Measurements from ENCODE around the gene RNF7. TPM values are rescaled to one million over a fixed set of nuclear protein-coding genes. Genes with fewer than 3 reads are reported as not detected.

RNF7 gene
- total RNA-seq, 1 donor, result 48.1 TPM

DNA sequence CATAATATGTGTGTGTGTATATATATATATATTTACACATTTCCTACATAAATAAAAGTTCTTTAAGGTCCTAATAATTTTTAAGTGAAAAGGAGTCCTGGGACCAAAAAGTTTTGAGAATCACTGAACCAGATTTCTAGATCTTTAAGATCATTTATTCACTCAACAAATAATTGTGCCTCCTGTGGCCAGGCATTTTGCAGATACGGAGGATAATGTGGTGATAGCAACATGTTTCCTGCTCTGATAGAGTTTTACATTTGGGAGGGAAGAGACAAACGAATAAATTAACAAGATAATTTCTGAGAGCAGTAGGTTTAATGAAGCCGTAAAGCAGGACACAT is 448 bp upstream of the RNF7 start:
- Histone ChIP-seq H3K4me3 (ENCODE audit: insufficient read depth, low read length) (peak overlapping the region; percentile 93), H3K4me1 (ENCODE audit: insufficient read depth, low read length) (peaks cover 20% of the 10 kb centered on the region), H3K27me3 (ENCODE audit: insufficient read depth, low read length) (no peaks in the 10 kb centered on the region), H4K20me1 (ENCODE audit: insufficient read depth, low read length) (peaks cover 14% of the 10 kb centered on the region), H3K9me3 (ENCODE audit: low read depth, low read length) (no peaks in the 10 kb centered on the region), H3K79me2 (ENCODE audit: insufficient read depth, low read length) (peaks cover 44% of the 10 kb centered on the region), H3K36me3 (ENCODE audit: insufficient read depth, low read length) (peaks cover 3% of the 10 kb centered on the region), H3K4me2 (ENCODE audit: insufficient read depth, low read length) (peak overlapping the region; percentile 85), H3K27ac (ENCODE audit: low read depth, low read length) (peak overlapping the region; percentile 93), H2AFZ (ENCODE audit: low read length) (peak overlapping the region; percentile 94)
- TF ChIP-seq, protein P1, sequence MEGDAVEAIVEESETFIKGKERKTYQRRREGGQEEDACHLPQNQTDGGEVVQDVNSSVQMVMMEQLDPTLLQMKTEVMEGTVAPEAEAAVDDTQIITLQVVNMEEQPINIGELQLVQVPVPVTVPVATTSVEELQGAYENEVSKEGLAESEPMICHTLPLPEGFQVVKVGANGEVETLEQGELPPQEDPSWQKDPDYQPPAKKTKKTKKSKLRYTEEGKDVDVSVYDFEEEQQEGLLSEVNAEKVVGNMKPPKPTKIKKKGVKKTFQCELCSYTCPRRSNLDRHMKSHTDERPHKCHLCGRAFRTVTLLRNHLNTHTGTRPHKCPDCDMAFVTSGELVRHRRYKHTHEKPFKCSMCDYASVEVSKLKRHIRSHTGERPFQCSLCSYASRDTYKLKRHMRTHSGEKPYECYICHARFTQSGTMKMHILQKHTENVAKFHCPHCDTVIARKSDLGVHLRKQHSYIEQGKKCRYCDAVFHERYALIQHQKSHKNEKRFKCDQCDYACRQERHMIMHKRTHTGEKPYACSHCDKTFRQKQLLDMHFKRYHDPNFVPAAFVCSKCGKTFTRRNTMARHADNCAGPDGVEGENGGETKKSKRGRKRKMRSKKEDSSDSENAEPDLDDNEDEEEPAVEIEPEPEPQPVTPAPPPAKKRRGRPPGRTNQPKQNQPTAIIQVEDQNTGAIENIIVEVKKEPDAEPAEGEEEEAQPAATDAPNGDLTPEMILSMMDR (IDR thresholded peaks at IDR 0.05; ENCODE audit: extremely low read depth, low read depth, low read length), result no peak
- DNase-seq (ENCODE audit: insufficient read length, low spot score, missing footprints), result no peak

DNA sequence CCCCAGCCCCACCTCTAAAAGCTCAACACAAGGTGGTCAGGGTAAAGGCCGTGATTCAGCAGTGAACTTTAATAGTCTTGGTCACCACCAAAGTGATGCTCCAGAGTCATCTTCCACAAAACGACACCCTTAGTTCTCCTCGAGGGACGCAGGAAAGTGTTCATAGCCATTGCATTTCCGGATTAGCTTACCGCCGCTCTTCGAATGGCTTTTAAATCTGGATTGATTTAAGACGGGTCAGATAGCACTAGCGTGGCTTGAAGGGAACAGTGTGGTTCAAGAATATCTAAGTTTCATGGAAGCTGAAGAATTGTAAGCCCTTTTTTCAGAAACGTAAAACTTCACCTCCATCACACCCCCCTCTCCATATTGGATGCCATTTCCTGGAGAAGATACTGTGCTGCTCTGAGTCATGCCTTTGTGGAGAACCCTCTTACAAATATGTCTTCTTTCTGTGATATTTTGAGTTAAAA is 829 bp downstream of the RNF7 start:
- H3K4me3 ChIP-seq (ENCODE audit: insufficient read depth, low read length), result peak overlapping the region; percentile 93
- peaks cover 9% of the 10 kb centered on the region for H3K36me3 ChIP-seq (ENCODE audit: insufficient read depth, low read length)
- H2AFZ ChIP-seq (ENCODE audit: low read length), result peak overlapping the region; percentile 98
- no peaks in the 10 kb centered on the region for H3K9me3 ChIP-seq (ENCODE audit: low read depth, low read length)
- H3K27ac ChIP-seq (ENCODE audit: low read depth, low read length), result peak overlapping the region; percentile 93
- H3K79me2 ChIP-seq (ENCODE audit: insufficient read depth, low read length), result peaks cover 56% of the 10 kb centered on the region
- no peaks in the 10 kb centered on the region for H3K27me3 ChIP-seq (ENCODE audit: insufficient read depth, low read length)
- TF ChIP-seq, protein P1 (IDR thresholded peaks at IDR 0.05; ENCODE audit: extremely low read depth, low read depth, low read length), result no peak
- H3K4me1 ChIP-seq (ENCODE audit: insufficient read depth, low read length), result peaks cover 20% of the 10 kb centered on the region
- DNase-seq (ENCODE audit: insufficient read length, low spot score, missing footprints), result no peak
- H3K4me2 ChIP-seq (ENCODE audit: insufficient read depth, low read length), result peak overlapping the region; percentile 82
- peaks cover 20% of the 10 kb centered on the region for H4K20me1 ChIP-seq (ENCODE audit: insufficient read depth, low read length)

DNA sequence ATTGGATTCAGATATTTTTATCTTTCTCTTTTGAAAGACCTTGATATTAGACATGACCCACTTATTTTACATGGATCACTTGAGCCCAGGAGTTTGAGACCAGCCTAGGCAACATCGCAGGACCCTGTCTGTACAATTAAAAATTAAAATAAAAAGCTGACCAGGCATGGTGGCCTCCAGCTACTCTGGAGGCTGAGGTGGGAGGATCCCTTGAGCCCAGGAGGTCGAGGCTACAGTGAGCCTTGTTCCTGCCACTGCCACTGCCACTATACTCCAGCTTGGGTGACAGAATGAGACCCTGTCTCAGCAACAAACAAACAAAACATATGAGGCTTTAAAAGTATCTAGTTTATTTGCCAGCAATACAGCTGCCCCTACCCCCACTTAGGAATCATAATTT is 1.6 kb downstream of the RNF7 start:
- no peak for DNase-seq (ENCODE audit: insufficient read length, low spot score, missing footprints)

DNA sequence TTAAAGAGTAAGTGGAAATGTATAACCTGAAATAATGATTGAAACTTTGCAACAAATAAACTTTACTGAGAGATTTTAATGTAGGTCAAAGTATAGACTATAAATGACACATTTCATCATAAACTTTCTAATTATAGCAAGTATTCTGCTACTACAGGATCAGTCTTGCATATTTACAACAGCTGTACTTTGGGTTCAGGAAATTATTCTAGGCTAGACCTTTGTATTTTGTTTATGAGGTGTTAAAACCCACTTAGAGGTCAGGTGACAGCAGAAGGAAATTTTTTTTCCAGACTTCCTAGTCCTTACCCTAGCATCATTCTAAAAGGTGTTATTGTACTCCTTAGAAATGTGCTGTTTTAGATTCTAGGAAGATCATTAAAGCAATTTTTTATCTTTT is 2.3 kb downstream of the RNF7 start:
- no peaks in the 10 kb centered on the region for H3K27me3 ChIP-seq (ENCODE audit: insufficient read depth, low read length)
- no peak for DNase-seq (ENCODE audit: insufficient read length, low spot score, missing footprints)
- H3K79me2 ChIP-seq (ENCODE audit: insufficient read depth, low read length), result peaks cover 68% of the 10 kb centered on the region
- H2AFZ ChIP-seq (ENCODE audit: low read length), result no peak overlapping the region
- TF ChIP-seq, protein P1 (IDR thresholded peaks at IDR 0.05; ENCODE audit: extremely low read depth, low read depth, low read length), result no peak
- peaks cover 20% of the 10 kb centered on the region for H3K36me3 ChIP-seq (ENCODE audit: insufficient read depth, low read length)
- peak overlapping the region; percentile 82 for H3K4me2 ChIP-seq (ENCODE audit: insufficient read depth, low read length)
- H3K27ac ChIP-seq (ENCODE audit: low read depth, low read length), result peak overlapping the region; percentile 93
- H3K4me3 ChIP-seq (ENCODE audit: insufficient read depth, low read length), result no peak overlapping the region
- H3K9me3 ChIP-seq (ENCODE audit: low read depth, low read length), result no peaks in the 10 kb centered on the region
- H4K20me1 ChIP-seq (ENCODE audit: insufficient read depth, low read length), result peaks cover 27% of the 10 kb centered on the region
- H3K4me1 ChIP-seq (ENCODE audit: insufficient read depth, low read length), result peaks cover 20% of the 10 kb centered on the region

More for the DNA sequence above, 1.6 kb downstream of the RNF7 start:
- Histone ChIP-seq H3K79me2 (ENCODE audit: insufficient read depth, low read length) (peaks cover 64% of the 10 kb centered on the region), H3K27me3 (ENCODE audit: insufficient read depth, low read length) (no peaks in the 10 kb centered on the region), H4K20me1 (ENCODE audit: insufficient read depth, low read length) (peaks cover 27% of the 10 kb centered on the region), H3K36me3 (ENCODE audit: insufficient read depth, low read length) (peaks cover 14% of the 10 kb centered on the region), H3K9me3 (ENCODE audit: low read depth, low read length) (no peaks in the 10 kb centered on the region), H2AFZ (ENCODE audit: low read length) (no peak overlapping the region), H3K4me2 (ENCODE audit: insufficient read depth, low read length) (peak overlapping the region; percentile 82), H3K4me3 (ENCODE audit: insufficient read depth, low read length) (peak overlapping the region; percentile 93), H3K4me1 (ENCODE audit: insufficient read depth, low read length) (peaks cover 20% of the 10 kb centered on the region), H3K27ac (ENCODE audit: low read depth, low read length) (peak overlapping the region; percentile 93)
- TF ChIP-seq, protein P1 (IDR thresholded peaks at IDR 0.05; ENCODE audit: extremely low read depth, low read depth, low read length), result no peak

All from osteoblast (primary cell).